ENCODE measurements around the gene BCL7C.

DNA sequence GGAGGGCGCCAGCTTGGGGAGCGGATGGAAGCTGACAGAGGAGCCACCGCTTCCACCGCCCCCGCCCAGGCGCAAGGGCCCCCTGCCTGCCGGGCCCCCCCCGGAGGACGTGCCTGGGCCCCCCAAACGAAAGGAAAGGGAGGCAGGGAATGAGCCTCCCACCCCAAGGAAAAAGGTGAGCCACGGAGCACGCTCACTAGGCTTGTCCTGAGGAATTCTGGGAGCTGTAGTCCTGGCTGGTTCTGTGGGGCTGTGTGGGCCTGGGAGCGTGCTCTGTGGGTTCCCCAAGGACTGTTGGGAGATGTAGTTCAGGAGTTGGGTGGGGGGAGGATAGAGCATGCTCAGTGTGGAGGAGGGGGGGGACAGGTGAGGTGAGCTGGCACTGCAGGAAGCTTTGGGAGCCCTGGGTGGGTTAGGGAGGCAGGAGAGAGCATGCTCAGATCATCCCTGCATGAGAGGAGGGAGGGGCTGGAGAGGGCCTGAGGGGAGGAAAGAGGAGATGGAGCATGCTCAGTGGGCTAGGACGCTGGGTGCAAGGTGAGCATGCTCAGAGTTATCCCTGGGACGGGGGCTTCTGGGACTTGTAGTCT is 34.0 kb upstream of the BCL7C start:
- TF ChIP-seq POLR2A (IDR thresholded peaks at IDR 0.05; ENCODE audit: low read length), result no peak
- no peak for TF ChIP-seq GATA1 (IDR thresholded peaks at IDR 0.05; ENCODE audit: low read depth, low read length)
